HEK293T (cell line): ENCODE data around the gene DYNC1I1.

Experiments used
- BHLHE40 ChIP-seq: fragments of 450-650 bp; IDR thresholded peaks from 2 replicates; pipeline ENCODE4 v1.6.1; 2016; ENCODE audit warnings: mild to moderate bottlenecking, moderate library complexity, borderline replicate concordance
- FOXA1 ChIP-seq: fragments of 450-650 bp; IDR thresholded peaks from 2 replicates; pipeline ENCODE4 v1.6.1; 2016; ENCODE audit warnings: mild to moderate bottlenecking
- FOXM1 ChIP-seq: fragments of 450-650 bp; IDR thresholded peaks from 2 replicates; pipeline ENCODE4 v1.6.1; 2017; ENCODE audit warnings: mild to moderate bottlenecking, borderline replicate concordance
- SP1 ChIP-seq: fragments of 450-650 bp; IDR thresholded peaks from 2 replicates; pipeline ENCODE4 v1.6.1; 2017
- SUZ12 ChIP-seq: fragments of 450-650 bp; IDR thresholded peaks from 2 replicates; pipeline ENCODE4 v1.6.1; 2016; ENCODE audit warnings: mild to moderate bottlenecking
- TARDBP ChIP-seq: fragments of 450-650 bp; IDR thresholded peaks from 2 replicates; pipeline ENCODE4 v1.6.1; 2016
- TF ChIP-seq, protein P1 (sequence below): fragments of 450-650 bp; IDR thresholded peaks from 2 replicates; pipeline ENCODE4 v1.6.1; 2016

DNA sequence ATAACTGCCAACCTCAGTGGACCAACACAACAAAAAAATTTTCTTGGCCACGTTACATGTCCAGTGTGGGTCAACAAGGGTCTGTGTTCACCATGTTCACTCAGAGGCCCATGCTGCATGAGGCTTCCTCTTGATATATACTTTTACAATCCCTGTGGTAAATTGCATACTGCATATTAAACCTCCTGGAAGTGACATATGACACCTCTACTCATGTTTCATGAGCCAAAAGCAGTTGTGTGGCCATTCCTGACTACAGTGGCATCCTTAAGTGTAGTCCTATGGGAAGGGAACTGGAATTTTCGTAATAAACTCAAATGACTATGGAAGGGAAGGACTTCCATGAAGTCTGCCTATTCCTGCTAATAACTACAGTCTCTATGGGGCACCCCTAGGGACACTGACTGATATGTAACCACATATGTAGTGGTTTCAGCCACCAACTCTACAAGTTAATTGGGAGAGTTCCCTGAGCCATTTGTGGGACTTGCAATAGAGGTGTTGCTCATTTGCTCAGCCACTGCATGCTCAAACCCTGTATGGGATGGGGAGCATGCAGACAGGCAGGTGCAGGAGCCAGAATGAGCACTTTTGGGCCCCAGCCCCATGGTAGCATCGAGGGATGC, 9.7 kb downstream of the DYNC1I1 start:
- TF ChIP-seq FOXM1 (no peak), BHLHE40 (no peak), TARDBP (no peak), SP1 (no peak), FOXA1 (no peak), SUZ12 (no peak)
- TF ChIP-seq, protein P1, sequence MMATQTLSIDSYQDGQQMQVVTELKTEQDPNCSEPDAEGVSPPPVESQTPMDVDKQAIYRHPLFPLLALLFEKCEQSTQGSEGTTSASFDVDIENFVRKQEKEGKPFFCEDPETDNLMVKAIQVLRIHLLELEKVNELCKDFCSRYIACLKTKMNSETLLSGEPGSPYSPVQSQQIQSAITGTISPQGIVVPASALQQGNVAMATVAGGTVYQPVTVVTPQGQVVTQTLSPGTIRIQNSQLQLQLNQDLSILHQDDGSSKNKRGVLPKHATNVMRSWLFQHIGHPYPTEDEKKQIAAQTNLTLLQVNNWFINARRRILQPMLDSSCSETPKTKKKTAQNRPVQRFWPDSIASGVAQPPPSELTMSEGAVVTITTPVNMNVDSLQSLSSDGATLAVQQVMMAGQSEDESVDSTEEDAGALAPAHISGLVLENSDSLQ: no peak
